C4-2B (cell line): ENCODE data around the gene PLEKHG1.

Experiments
- ZFX ChIP-seq: fragments of 450-650 bp; IDR thresholded peaks from 2 replicates; pipeline ENCODE4 v1.6.1; 2017
- TF ChIP-seq, protein P1 (sequence below): fragments of 450-650 bp; conservative IDR thresholded peaks from 2 replicates; pipeline ENCODE4 v1.5.1; 2017; ENCODE audit warnings: mild to moderate bottlenecking

DNA sequence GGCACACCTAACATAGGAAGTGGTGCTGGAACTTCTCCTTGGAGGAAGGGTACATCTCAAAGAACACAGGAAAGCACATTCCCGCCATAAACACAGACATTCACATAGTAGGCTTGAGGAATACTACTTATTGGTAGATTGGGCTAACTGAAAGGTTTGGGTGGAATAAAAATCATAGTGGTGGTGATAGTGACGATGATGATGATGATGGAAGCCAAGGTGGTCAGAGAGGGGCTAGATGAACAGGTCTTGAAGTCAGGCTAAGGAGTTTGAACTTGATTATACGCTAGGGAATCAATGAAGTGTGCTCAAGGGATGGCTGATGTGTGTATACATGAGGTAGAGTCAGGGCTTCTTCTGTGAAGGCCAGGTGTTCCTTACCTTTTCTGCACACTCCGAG lies 12.0 kb upstream of the PLEKHG1 start:
- TF ChIP-seq, protein P1, sequence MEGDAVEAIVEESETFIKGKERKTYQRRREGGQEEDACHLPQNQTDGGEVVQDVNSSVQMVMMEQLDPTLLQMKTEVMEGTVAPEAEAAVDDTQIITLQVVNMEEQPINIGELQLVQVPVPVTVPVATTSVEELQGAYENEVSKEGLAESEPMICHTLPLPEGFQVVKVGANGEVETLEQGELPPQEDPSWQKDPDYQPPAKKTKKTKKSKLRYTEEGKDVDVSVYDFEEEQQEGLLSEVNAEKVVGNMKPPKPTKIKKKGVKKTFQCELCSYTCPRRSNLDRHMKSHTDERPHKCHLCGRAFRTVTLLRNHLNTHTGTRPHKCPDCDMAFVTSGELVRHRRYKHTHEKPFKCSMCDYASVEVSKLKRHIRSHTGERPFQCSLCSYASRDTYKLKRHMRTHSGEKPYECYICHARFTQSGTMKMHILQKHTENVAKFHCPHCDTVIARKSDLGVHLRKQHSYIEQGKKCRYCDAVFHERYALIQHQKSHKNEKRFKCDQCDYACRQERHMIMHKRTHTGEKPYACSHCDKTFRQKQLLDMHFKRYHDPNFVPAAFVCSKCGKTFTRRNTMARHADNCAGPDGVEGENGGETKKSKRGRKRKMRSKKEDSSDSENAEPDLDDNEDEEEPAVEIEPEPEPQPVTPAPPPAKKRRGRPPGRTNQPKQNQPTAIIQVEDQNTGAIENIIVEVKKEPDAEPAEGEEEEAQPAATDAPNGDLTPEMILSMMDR = no peak
- no peak for TF ChIP-seq ZFX
